DND-41 (cell line): ENCODE data around the gene LONP2.

Experiments used
- CTCF ChIP-seq: IDR thresholded peaks from 2 replicates; pipeline ENCODE4 v1.5.1; 2012; ENCODE audit warnings: borderline replicate concordance, low read length, moderate library complexity, mild to moderate bottlenecking; ENCODE audit not compliant: poor library complexity, severe bottlenecking; ENCODE audit errors: extremely low read depth
- EZH2 ChIP-seq: IDR thresholded peaks from 3 replicates; pipeline ENCODE4 v1.6.1; 2012; ENCODE audit warnings: borderline replicate concordance, low read depth, mild to moderate bottlenecking, moderate library complexity, low read length, inconsistent platforms; ENCODE audit not compliant: severe bottlenecking

- no peak for TF ChIP-seq CTCF
- no peak for TF ChIP-seq EZH2
These were observed 86.2 kb downstream of the LONP2 start for GRCh38 chr16:48330189-48330840.
